HG02973 (cell line): ENCODE data around the gene CCDC50.

Experiments
- ATAC-seq: cut with Tn5 transposase; IDR thresholded peaks from one replicate; pipeline ENCODE4 v1.9.1; 2021; ENCODE audit warnings: moderate library complexity; ENCODE audit not compliant: unreplicated experiment

The CCDC50 gene, protein sequence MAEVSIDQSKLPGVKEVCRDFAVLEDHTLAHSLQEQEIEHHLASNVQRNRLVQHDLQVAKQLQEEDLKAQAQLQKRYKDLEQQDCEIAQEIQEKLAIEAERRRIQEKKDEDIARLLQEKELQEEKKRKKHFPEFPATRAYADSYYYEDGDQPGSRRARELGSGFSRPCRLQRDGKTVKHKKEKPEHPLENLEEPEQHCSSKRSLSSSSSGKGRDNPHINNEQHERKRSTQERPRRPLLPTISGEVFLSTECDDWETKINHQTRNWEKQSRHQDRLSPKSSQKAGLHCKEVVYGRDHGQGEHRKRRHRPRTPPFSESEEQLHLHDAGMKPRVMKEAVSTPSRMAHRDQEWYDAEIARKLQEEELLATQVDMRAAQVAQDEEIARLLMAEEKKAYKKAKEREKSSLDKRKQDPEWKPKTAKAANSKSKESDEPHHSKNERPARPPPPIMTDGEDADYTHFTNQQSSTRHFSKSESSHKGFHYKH

DNA sequence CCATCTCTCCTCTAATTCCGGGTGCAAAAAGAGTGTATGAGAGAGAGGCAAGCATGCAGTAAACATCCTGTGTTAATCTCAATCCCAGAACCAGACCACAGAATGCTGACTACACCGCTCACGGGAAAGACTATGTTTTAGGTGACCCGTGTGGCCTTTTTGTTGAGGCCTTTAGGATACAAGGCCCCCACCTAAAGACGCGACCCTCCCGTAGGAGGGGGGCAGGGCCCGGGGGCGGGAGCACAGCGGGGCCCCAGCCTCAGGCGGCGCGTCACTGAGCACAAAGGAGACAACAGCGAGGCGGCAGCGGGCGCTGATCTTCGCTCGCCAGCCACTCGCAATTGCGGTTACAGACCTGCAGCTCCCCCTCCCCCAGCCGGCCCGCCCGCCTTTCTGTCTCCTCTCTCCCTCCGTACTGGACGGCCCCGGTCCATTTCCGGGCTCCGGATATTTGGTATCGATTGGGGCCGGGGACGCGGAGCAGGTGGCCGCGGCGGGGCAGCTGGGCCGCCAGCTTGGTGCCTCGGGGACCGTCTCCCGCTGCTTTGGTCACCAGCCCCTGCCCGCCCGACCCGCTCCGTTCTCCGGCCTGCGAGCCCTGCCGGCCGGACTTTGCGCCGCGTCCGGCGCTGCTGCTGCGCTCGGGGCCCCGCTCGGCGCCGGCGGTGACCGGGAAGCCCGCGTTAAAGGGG lies at the start of gene CCDC50:
Gene CCDC50, plus strand, starts transcription at position 433 of the 692 bp plus-strand sequence. CDS start 281 bp downstream, outside the sequence.
- ATAC-seq = peak; percentile 74

DNA sequence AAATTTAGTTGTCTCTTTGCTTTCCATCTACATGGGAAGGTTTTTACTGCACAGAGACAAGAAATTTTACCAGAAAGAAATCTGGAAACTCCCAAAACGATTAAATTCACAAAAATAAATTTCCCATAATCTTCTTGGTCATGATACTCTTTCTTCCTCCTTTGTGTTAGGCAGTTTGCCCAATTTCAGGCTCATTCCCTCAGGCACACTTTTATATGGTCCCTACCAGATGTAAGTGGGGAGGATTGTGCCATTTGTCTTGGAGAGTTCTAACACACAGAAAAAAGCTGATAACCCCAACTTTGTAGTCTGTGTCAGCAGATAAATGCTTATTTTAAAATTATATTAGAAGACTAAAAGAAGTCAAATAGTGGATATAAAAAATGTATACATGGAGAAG lies 49.1 kb upstream of the CCDC50 start:
- no peak for ATAC-seq

DNA sequence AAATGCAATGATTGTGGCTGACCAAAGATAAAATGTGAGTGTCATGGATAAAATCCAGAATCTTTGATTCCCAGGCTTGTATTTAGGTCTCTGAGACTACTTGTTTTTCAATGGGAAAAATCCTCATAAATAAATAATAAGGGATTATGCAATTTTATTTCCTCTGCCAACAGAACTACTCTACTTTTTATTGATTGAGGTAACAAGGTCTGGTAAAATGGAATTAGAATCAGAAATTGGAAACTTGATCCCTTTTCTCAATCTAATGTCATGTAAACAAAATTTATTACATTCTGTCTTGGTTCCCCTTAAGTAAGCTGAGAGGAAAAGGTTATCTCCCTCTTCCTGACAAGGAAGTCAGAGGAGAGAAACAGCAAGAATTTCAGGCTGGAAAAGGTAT lies 48.3 kb upstream of the CCDC50 start:
- ATAC-seq = no peak

DNA sequence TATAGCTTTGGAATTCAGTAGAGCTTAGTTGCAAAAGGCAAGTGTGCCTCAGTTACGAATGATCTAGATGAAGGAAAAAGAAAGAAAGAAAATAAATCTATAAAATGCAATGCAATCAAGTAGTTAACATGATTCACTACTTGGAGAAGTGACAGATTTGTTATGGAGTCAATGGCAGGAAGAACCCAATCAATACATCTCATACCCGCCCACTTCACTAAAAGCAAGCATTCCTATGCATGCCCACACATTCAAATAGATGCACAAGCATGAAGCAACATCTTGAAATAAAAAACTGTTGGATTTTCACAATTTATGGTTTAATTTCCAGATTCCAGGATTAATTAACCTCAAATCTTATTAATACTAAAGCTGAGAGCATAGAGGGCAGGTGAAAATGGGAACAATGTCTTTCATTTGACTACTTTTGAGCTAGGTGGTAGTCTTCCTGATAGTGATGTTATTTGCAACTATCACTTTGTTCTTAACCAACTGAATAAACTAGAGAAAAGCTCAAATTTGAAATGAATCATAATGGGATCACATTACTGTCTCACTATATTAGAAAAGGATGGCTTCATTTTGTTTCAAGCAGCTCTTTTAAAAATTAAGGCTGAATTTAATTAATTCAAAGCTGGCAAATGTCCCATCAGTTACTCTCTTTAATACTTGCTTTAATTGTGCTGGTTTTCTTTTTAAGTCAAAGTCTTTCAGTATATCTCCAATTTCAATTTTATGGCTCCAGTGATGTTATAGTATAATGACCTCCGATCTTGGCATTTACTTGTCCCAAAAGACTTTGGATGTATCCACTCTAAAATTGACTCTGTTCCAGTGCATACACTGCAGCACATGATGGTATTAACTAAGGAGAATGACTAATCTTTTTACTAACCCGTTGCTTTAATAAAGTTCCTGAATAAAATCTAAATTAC lies 46.7 kb upstream of the CCDC50 start:
- ATAC-seq = no peak

DNA sequence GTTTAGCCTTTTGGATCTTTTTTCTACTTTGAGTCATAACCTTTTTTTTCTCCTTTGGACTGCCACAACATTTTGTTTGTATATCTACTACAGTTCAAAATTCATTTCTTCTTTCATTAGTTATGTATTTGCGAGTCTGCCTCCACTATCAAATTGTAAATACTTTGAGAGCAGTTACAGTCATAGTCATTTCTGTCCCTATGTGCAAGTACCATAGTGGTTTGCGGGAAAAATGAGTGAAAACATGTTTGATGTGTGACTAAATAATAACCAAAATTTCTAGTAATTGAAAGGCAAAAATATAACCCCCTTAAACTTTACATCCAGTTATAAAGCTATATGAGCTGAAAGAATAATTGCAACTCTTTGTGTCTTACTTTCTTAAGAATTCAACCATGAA lies 45.8 kb upstream of the CCDC50 start:
- ATAC-seq = no peak

DNA sequence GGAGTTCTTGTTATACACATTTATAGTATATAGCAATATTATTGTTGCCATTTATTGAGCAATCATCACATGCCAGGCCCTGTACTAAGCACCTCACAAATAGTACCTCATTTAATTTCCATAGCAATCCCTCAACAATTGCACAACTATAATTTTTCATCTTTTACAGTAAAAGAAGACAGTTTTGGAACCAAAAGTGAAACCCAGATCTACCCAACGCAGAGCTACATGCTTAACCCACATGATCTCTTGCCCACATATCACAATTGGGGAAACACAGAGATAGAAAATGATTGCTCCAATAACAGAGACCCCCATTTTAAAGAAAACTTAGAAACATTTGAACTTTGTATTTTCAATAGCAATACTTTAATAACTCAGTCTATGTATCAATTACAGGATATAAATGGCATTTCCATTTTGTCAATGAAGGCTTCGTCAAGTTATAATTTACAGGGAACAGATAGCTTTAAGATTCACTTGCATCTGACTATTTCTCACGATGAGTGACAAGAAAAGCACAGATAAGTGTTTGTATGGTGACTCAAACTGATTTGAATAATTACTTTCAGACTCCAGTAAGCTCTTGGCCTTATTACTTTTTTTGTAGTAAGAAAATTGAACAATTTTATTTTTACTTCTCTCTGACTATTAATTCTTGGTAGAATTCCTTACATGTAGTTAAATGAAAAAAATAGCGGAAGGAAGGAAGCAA lies 38.7 kb upstream of the CCDC50 start:
- peak; percentile 86 for ATAC-seq

DNA sequence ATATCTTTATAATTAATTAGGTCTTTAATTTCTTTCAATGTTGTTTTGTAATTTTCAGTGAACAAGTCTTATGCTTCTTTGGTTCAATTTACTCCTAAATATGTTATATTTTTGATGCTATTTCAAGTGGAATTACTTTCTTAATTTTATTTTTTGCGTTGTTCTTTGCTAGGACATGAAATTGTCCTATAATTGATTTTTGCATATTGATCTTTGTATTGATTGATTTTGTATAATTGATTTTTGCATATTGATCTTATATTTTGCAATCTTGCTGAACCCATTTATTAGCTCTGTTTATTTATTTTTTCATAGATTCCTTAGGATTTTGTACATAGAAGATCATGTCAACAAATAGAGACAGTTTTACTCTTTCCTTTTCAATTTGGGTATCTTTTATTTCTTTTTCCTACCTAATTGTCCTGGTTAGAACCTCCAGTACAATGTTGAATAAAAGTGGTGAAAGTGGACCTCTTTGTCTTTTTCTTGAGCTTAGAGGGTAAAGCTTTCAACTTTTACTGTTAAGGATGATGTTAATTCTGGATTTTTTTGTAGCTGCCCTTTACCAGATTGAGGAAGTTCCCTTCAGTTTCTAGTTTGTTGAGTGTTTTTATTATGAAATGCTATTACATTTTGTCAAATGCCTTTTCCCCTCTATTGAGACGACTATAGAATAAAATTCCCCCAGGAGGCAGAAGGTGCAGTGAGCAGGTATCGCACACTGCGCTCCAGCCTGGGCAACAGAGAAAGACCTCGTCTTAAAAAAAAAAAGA lies 36.8 kb upstream of the CCDC50 start:
- no peak for ATAC-seq

DNA sequence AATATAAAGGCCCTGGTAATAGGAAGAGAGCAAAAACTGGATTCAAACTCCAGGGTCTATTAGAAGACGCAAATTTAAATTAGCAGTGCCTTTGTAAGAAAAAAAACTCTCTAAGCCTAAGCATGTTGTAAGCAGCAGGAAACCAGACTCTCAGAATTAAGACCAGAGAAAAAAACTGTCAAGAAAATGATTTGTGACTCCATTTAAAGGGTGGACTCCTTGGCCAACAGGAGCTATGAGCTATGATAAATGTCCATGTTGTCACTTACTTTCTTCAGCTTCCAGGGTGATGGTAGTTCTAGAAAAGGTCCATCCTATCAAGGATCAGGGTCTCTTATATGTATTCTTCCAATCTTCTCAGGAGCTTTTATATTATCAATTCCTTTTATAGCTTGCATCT lies 34.9 kb upstream of the CCDC50 start:
- ATAC-seq = no peak

DNA sequence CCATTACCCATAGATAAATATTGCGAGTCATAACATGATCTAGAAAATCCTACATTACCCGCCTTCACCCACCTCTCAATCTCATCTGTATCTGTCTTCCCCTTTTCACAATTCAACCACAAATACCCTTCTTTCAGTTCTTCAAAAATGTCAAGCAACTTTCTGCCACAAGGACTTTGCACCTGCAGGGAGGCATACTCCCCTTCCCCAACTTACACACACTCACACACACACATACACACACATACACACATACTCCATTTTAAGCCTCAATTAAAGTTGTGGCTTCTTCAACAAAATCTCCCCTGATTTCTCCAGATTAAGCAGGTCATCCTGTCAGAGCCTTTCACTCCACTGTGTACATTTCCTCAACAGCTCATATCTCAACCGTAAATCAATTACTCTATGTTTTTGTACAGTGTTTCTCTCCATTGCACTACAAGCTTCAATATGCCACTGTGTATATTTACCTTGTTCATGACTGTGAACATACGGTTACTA lies 33.1 kb upstream of the CCDC50 start:
- ATAC-seq = peak; percentile 86

DNA sequence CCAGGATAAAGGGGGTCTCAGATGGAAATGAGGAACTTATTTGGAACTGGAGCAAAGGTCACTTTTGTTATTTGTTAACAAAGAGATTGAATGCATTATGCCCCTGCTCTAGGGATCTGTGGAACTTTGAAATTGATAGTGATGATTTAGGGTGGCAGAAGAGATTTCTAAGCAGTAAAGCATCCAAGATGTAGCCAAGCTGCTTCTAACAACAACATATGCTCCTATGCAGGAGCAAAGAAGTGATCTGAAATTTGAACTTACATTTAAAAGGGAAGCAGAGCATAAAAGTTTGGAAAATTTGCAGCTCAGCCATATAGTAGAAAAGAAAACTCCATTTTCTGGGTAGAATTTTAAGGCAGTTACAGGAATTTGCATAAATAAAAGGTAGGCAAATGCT lies 30.3 kb upstream of the CCDC50 start:
- ATAC-seq = no peak

DNA sequence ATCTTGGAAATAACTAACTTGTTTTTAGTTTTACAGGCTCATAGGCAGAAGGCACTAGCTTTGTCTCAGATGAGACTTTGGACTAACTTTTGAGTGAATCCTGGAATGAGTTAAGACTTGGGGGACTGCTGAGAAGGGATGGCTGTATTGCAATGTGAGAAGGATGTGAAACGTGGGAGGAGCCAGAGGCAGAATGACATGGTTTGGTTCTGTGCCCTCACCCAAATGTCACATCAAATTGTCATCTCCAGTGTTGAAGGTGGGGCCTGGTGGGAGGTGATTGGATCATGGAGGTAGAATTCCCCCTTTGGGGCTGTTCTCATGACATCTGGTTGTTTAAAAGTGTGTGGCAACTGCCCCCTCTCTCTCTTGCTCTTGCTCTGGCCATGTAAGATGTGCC lies 28.8 kb upstream of the CCDC50 start:
- ATAC-seq = no peak

DNA sequence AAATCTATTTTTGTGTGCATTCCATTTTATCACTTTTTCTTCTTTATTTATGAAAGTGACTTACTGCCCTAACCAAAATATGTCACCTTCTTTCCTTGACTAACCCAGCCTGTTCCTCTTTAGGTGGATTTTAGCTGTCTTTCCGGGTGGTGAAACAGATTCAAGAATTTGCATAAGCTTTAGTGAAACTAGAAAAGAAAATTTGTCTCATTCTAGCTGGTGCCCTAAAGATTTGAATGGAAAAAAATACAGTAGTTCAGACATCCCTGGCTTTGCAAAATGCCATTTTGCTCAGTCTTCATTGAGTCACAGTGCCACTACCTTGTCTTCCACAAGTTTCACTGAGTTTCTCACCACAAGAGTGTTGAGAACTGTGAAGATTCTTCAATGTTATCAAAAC lies 28.2 kb upstream of the CCDC50 start:
- ATAC-seq = peak; percentile 83

DNA sequence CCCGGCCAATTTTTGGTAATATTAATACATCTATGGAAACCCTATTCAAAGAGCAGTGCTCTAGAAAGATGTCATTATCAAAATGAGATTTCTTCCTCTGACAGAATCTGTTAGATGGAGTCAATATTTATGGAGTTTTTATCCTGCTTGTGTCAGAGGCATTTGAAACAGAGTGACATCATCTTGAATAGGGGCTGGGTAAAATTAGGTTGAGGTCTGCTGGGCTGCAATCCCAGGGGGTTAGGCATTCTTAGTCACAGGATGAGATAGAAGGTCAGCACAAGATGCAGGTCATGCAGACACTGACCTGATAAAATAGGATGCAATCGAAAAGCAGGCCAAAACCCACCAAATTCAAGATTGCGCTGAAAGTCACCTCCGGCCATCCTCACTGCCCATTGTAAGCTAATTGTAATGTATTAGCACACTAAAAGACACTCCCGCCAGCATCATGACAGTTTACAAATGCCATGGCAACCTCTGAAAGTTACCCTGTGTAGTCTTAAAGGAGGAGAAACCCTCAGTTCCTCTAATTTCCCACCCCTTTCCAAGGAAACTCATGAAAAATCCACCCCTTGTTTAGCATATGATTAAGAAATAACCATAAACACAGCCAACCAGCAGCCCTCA lies 27.3 kb upstream of the CCDC50 start:
- no peak for ATAC-seq

DNA sequence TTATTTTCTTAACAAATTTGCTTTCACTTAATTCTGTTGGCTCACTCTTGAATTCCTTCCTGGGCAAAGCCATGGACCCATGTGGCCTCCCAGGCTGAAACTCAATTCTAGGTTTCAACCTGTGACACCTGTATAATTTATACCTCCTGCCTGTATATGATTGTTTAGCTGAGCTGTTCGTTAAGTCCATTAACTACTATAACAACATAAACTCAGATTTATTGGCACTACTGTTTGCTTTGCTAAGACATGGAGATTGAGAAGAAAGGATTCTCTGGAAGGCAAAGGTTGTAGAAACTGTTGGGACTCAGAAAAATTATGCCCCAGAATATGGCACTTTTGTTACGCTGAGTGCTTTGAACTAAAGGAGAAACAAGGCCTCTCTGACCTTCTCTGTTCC lies 26.7 kb upstream of the CCDC50 start:
- ATAC-seq = no peak

DNA sequence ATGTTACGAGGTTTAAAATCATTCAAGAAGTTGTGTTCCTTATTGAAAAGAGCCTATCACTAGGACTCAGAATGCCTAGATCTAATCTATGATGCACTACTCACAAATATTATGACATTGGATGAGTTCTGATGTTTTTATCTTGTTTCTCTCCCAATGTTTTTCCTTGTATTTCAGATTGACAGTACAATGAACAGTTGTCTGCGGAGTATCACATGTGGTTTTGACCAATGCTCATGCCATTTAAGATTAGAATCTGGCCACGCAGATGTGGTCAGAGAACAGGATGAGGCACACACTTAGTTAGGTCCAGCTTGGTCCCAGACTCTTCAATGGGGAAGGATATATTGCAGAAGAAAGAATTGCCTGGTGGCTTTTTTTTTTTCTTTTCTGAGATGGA lies 25.6 kb upstream of the CCDC50 start:
- no peak for ATAC-seq

DNA sequence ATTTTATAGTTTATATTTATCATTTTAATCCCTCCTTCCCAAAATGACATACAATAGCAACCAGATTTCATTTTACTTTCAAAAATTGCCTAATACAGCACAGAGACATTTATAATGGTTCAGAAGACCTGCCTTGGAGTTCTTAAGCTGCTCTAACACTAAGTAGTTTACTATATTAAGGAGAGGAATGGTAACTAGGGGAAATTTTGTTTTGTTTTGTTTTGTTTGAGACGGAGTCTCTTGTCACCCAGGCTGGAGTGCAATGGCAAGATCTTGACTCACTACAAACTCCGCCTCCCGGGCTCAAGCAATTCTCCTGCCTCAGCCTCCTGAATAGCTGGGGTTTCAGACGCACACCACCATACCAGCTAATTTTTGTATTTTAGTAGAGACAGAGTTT lies 22.8 kb upstream of the CCDC50 start:
- no peak for ATAC-seq

DNA sequence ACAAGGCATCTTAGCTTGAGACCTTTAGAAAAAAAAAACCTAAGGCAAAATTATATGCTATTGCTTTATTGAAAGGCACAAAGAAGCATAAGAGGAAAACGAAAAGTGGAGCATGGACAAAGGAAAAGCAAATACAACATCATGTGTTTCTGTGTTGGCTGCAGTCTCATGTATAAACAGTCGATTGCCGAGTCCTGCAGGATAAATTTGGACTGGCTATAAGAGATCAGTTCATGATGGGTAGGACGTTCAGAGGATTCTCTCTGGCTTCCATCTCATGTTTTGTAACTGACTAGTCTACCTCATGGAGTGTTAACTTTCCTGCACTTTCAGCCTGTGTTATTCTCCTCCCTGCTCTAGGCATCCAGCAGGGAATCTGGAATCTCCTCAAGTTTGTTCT lies 21.9 kb upstream of the CCDC50 start:
- no peak for ATAC-seq

DNA sequence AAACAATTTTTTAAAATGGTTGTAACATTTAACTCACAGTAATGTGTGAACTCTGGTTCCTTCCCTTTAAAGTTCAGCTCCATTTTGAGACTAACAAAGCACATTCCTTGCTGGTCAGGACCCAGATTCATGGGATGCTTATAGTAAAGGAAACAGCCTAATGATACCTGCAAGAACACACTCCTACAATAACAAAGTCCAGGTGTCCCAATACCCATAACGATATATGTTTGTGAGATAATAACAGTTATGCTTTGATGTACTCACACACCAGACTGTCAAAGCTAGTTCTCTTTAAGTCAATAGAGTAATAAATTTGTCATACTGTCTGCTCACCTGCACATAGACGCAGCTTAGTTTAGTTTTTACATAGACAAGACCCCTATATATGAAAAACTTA lies 15.9 kb upstream of the CCDC50 start:
- no peak for ATAC-seq

DNA sequence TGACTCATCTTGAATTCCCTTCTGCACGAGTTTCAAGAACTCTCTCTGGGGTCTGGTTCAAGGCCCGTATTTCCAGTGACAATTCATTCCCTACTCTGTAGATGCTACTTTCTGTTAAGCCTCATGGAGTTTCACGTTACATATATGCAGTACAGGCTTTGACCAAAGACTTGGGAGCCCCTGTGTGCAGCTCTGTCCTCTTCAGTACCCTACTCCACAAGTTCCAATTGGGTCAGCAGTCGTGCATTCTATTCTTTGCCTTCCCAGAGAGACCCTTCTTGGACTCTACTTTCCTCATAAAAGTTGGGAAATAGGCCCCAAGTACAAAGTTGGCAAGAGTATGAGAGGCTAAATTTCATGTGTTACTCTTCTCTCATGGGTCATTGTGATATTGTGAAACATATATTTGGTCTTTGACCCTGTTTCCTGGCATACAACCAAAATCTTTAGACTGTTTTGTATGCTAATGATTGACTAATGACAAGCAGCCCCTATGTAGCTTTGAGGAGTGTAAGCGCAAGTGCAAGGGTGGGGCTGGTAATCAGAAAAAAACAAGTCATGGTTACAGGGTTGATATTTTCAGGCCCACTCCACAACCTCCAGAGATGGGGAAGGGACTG lies 15.0 kb upstream of the CCDC50 start:
- ATAC-seq = no peak
